NCI-H2029 treated with DMSO at 0.1 percent for 48 hours (cell line): ENCODE data around the gene FAM53B.
"Not testable (repeated sequence)": the region's sequence is repeated elsewhere in the genome, so short reads cannot be mapped to it uniquely, and the experiment has no call there.

ENCODE experiments used
- DNase-seq: peaks from one replicate; lab custom pipeline; 2025; lab: John Stamatoyannopoulos, UW

Gene FAM53B

GRCh38 chr10:124596116-124596785 is 147.9 kb downstream of the FAM53B start:
- DNase-seq, result no peak

DNA sequence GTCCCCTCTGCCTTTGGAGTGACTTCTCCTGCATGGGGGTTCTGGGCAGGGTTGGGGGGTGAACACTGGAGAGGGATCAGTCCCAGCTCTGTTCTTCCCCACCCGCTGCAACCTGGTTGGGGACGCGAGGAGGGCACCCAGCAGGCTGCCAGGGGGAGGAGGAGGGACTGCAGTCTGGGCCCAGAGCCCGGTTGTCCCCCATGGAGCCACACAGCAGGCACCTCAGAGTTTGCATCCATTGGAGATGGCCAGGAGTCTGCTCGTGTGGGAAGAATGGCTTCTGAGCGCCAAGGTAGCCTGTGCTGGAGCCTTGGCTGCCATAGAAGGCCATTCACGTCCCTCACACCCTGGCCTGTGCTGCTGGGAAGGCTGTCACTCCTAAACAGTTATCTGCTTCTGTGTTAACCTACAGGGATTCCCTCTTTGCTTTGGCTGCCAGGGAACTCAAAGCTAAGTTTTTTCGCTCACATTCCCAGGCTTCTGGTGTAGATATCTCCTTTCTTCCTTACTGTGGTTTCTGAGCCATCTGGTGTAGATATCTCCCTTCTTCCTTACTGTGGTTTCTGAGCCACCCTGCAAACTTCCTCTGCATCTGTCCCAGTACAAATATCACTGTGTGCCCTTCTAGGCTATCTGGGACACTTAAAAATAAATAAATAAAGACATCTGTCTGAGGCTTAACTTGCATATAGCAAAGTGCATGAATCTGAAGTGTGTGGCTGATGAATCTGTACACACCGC is 148.9 kb downstream of the FAM53B start:
- no peak for DNase-seq

DNA sequence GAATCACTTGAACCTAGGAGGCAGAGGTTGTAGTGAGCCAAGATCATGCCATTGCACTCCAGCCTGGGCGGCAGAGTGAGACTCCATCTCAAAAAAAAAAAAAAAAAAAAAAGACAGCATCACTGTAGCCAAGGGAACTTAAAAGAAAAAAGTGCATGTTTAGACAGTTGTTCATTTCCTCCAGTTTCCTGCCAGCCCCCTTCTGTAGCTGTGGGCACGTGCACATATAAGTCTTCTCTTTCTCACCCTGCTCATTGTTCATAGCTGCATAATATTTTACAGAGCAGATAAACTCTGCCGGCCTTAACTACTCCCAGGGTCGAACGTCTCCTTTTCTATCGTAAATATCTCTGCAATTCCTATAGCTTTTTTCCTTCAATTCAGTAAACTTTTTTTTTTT is 149.9 kb downstream of the FAM53B start:
- DNase-seq, result no peak

DNA sequence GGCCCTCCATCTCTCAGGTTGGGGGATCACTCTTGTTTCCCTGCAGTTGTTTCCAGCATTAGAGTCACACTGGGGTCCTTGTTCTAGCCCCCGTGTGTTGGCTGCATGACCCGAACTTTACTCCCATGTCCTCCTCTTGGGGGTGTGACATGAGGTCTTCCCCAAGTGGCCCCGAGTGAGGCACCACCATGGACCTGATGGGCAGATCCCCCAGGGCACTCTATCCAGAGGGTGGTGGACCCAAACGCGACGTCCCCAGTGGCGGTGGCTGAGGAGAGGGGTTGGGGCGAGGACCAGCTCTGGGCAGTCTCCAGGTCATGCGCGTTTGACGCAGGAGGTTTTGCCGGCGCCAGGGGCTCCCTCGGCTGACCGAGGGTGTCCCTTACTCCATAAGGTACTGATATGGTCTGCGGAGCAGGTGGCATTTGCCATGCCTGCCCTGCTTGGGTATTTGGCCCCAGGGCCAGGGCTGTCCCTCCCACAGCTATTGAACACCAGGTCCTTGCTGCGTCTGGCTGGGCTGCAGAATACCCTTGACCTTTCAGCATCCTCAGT is 150.7 kb downstream of the FAM53B start:
- DNase-seq, result no peak

DNA sequence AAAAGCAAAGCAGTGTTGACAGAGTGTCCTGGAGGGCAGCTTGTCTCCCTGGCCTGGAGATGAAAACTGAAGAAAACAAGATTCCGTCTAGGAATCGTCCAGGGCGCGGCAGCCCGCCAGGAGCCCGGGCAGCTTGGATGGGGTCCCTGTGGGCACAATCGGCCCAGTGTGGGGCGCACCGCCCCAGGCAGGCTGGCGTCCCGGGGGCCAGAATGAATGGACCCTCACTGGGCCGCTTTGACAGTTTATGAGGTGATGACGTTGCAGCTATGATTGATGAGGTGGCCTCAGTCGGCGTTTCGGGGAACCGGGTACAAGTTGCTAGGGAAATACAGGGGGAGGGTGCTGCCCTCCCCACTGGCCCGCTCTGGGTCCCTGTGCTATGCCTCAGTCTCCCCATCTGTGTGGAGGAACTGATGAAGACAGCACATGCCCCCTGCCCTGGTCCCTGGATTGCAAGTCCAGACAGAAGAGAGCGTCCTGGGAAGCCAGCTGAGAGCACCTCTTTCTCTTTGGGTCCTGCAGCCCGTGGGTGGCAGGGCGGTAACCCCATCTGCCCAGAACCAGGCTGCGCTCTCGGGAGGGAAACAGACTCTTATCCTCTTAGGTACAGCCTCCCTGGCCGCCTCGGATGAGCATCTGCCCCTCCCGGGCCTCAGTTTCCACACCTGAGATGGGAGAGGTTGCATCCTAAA is 151.3 kb downstream of the FAM53B start:
- no peak for DNase-seq

- no peak for DNase-seq
Measured at GRCh38 chr10:124592101-124592500, 152.1 kb downstream of the FAM53B start.

GRCh38 chr10:124591123-124591495 is 153.1 kb downstream of the FAM53B start:
- no peak for DNase-seq

DNA sequence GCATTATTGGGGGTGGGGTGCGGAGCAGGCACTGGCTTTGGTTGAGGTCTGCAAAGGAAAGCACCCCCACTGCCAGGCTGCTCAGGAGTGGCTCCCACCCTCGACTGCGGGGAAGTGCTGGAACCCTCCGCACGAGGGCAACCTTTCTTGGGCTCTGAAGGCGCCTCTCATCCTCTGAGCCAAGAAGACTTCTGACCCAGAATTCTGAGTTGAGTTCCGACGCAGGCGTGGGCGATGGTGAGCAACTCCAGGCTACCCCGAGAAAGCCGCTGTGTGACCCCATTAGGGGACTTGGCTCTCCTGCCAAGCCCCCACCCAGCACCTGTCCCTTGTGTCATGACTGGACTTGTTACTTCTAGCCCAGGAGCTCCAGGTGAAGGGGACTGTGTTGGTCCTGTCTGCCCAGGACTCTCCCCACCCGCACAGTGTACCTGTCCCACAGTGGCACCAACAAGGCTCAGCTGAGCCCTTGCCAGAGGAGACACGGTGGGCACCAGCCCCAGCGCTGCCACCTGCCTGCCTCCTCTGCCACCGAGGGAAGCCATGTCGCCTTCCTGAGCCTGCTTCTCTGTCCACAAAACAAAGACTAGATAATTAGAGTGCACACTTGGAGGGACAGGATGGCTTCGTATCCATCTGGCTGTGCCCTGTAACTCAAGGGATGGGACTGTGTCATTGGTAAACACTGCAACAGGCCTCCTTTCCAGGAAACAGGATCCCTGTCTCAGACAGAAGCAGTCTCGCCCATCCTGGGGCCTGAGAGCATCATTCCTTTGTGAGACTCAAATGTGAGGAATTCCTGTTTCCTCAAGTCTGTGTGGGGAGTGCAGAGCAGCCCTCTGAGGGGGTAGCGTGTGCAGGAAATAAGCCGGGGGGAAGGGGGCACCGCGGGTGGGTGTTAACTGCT is 153.7 kb downstream of the FAM53B start:
- no peak for DNase-seq

GRCh38 chr10:124589491-124590041 is 154.6 kb downstream of the FAM53B start:
- no peak for DNase-seq

DNA sequence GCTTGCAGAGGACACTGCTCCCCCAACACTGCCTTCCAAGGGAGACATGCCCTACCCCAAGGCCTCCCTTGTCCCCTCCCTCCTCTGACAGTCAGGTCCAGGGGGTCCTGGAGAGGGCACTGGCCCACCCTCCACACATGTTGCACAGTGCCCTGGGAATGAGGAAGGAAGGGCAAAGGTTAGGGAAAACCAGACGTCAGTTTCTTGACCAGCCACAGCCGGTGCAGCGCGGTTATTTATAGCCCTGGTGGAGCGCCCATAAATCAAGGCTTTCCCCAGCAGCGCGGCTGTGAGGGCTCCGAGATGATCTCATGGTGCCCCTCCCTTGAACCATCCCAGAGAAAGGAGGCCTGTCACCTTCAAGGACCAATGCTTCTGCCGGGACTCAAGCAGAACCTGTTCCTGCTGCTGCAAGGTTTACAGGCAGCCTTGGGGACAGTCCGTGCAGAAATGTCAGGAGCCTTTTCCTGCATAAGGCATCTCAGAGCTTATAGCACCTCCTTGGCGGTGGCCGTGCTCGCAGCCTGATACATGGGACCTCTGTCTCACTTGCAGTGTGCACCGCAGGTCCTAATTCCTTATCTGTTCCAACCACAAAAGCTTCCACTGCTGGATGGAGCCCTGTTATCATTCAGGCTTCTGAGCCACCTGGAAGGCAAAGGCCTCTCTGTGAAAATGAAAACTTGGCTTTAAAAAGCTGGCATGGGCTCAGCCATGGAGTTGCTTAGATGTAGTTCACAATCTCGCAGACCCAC is 155.3 kb downstream of the FAM53B start:
- DNase-seq, result no peak

DNA sequence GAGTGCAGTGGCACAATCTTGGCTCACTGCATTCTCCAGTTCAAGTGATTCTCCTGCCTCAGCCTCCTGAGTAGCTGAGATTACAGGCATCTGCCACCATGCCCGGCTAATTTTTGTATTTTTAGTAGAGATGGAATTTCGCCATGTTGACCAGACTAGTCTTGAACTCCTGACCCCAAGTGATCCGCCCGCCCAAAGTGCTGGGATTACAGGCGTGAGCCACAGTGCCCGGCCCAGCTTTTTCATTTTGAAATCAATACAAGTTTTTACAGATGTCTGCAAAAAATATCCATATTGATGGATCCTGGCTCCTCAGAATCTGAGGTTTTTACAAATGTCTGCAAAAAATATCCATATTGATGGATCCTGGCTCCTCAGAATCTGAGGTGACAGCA is 155.8 kb downstream of the FAM53B start:
- DNase-seq, result not testable (repeated sequence)

DNA sequence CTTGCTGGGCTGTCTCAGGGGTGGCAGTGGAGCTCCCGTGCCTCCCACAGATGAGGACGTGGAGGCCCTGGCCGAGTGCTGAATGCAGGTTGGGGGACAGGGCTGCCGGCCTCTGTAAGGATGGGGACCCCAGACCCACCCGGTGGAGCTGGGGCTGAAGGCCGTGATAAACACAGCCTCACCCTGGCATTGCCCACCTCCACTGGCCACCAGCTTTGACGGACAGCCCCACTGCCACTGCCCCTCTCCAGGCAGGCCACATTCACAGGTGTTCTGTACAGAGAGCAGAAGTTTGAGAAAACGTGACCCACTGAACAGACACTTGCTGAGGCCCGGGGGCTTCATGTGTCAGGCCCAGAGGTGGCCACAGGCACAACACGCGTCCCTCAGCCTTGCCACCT is 156.4 kb downstream of the FAM53B start:
- no peak for DNase-seq

GRCh38 chr10:124586142-124586541 is 158.0 kb downstream of the FAM53B start:
- DNase-seq, result no peak

GRCh38 chr10:124579011-124579399 is 165.2 kb downstream of the FAM53B start:
- no peak for DNase-seq

GRCh38 chr10:124578231-124579010 is 165.8 kb downstream of the FAM53B start:
- no peak for DNase-seq

- DNase-seq, result no peak
Measured at GRCh38 chr10:124577651-124578050, 166.5 kb downstream of the FAM53B start.

DNA sequence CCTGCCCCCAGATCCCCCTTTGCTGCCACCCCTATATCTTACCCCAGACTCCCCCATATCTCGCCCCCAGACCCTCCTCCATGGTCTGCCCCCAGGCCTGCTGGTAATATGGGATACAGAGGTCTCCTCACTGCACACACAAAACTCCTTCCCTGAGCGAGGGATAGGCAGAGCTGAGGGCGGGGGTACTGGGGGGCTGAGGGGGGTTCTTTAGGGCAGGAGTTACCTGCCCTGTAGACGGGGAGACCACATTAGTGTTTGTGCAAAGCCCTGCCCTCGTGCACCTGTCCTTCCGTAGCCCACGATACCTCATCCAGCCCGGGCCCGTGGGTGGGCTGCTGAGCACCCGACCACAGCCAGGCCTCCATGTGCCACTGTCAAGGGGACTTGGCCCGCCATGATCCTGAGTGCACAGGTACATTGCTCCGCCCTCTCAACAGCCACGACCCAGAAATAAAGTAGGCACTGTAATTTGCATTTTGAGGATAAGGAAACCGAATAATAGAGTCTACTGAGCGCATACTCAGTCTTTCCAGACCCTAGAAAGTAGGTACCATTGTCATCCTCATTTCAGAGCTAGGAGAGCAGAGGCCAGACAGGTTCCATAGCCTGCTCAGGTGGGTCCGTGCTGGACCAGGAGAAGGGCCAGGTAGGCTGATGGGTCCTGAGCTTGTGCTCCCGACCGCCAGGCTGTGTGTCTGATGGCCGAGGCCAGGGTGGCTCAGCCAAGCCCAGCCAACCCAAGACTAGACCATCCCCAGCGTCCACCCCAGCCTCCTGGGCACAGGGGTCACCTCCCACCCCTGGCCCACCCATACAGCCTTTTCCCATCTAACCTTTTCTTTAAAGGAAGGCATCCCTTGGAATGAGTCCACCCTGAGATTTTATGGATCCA is 167.4 kb downstream of the FAM53B start:
- no peak for DNase-seq

GRCh38 chr10:124575107-124576035 is 168.8 kb downstream of the FAM53B start:
- DNase-seq, result no peak
